ENCODE measurements around the gene SPTBN1.

SPTBN1 gene

GRCh38 chr2:54648256-54648655, 192.1 kb downstream of the SPTBN1 start:
- in situ Hi-C loops (cut with HindIII; ENCODE audit: low pct_ligation_motif_present, low sequenced_read_pairs), result no loop called here
- Histone ChIP-seq H3K36me3 (replicated peaks) (peaks cover 97% of the 10 kb centered on the region), H3K27ac (no peak overlapping the region), H3K27me3 (replicated peaks) (no peaks in the 10 kb centered on the region), H3K4me3 (ENCODE audit: low read depth, low read length) (no peak overlapping the region)
- TF ChIP-seq CTCF (IDR thresholded peaks at IDR 0.05; ENCODE audit: low read depth, low read length, missing control alignments), result no peak
- no peak for DNase-seq

GRCh38 chr2:54649191-54649590, 193.1 kb downstream of the SPTBN1 start:
- no peak for DNase-seq
- TF ChIP-seq CTCF (IDR thresholded peaks at IDR 0.05; ENCODE audit: low read depth, low read length, missing control alignments), result no peak
- Histone ChIP-seq H3K36me3 (replicated peaks) (peaks cover 98% of the 10 kb centered on the region), H3K27me3 (replicated peaks) (no peaks in the 10 kb centered on the region), H3K4me3 (ENCODE audit: low read depth, low read length) (no peak overlapping the region), H3K27ac (no peak overlapping the region)
- in situ Hi-C loops (cut with HindIII; ENCODE audit: low pct_ligation_motif_present, low sequenced_read_pairs), result no loop called here

- Histone ChIP-seq H3K27ac (no peak overlapping the region), H3K36me3 (replicated peaks) (peaks cover 98% of the 10 kb centered on the region), H3K27me3 (replicated peaks) (no peaks in the 10 kb centered on the region), H3K4me3 (ENCODE audit: low read depth, low read length) (no peak overlapping the region)
- in situ Hi-C loops (cut with HindIII; ENCODE audit: low pct_ligation_motif_present, low sequenced_read_pairs), result no loop called here
- no peak for TF ChIP-seq CTCF (IDR thresholded peaks at IDR 0.05; ENCODE audit: low read depth, low read length, missing control alignments)
- DNase-seq, result no peak
Measured at GRCh38 chr2:54649633-54650032, 193.5 kb downstream of the SPTBN1 start.

- in situ Hi-C loops (cut with HindIII; ENCODE audit: low pct_ligation_motif_present, low sequenced_read_pairs), result no loop called here
Measured at GRCh38 chr2:54650612-54651011, 194.5 kb downstream of the SPTBN1 start.

GRCh38 chr2:54651291-54651690, 195.2 kb downstream of the SPTBN1 start:
- no peak for TF ChIP-seq CTCF (IDR thresholded peaks at IDR 0.05; ENCODE audit: low read depth, low read length, missing control alignments)
- in situ Hi-C loops (cut with HindIII; ENCODE audit: low pct_ligation_motif_present, low sequenced_read_pairs), result no loop called here
- H3K27me3 ChIP-seq (replicated peaks), result no peaks in the 10 kb centered on the region

More at GRCh38 chr2:54650612-54651011, 194.5 kb downstream of the SPTBN1 start:
- peaks cover 97% of the 10 kb centered on the region for H3K36me3 ChIP-seq (replicated peaks)
- H3K4me3 ChIP-seq (ENCODE audit: low read depth, low read length), result no peak overlapping the region
- TF ChIP-seq CTCF (IDR thresholded peaks at IDR 0.05; ENCODE audit: low read depth, low read length, missing control alignments), result no peak
- DNase-seq, result no peak
- no peak overlapping the region for H3K27ac ChIP-seq
- H3K27me3 ChIP-seq (replicated peaks), result no peaks in the 10 kb centered on the region

GRCh38 chr2:54652540-54652939, 196.4 kb downstream of the SPTBN1 start:
- TF ChIP-seq CTCF (IDR thresholded peaks at IDR 0.05; ENCODE audit: low read depth, low read length, missing control alignments), result no peak

More at GRCh38 chr2:54651291-54651690, 195.2 kb downstream of the SPTBN1 start:
- H3K27ac ChIP-seq, result no peak overlapping the region
- no peak overlapping the region for H3K4me3 ChIP-seq (ENCODE audit: low read depth, low read length)
- DNase-seq, result no peak
- H3K36me3 ChIP-seq (replicated peaks), result peaks cover 94% of the 10 kb centered on the region

More at GRCh38 chr2:54652540-54652939, 196.4 kb downstream of the SPTBN1 start:
- no peak for DNase-seq
- H3K4me3 ChIP-seq (ENCODE audit: low read depth, low read length), result no peak overlapping the region
- H3K27ac ChIP-seq, result no peak overlapping the region
- H3K27me3 ChIP-seq (replicated peaks), result no peaks in the 10 kb centered on the region
- in situ Hi-C loops (cut with HindIII; ENCODE audit: low pct_ligation_motif_present, low sequenced_read_pairs), result no loop called here
- peaks cover 85% of the 10 kb centered on the region for H3K36me3 ChIP-seq (replicated peaks)
